ENCODE results near the gene RAB34.

GRCh38 chr17:28693869-28694268, 23.8 kb downstream of the RAB34 start:
- no peak for TF ChIP-seq CTCF (conservative IDR thresholded peaks at IDR 0.05)
- TF ChIP-seq EZH2 (IDR thresholded peaks at IDR 0.05; ENCODE audit: low read depth) = no peak
